Gastroesophageal sphincter (tissue), 3 donors: ENCODE results near the gene SLC30A2.

ENCODE experiments used
- EP300 ChIP-seq: sonication (generic); formaldehyde crosslinking; IDR thresholded peaks from one replicate; pipeline ENCODE4 v1.6.1; 2017; ENCODE audit warnings: antibody characterized with exemption, mild to moderate bottlenecking
- POLR2AphosphoS5 ChIP-seq: sonication (generic); formaldehyde crosslinking; IDR thresholded peaks from one replicate; pipeline ENCODE4 v1.6.1; 2017; ENCODE audit warnings: antibody characterized with exemption
- TF ChIP-seq, protein P1 (sequence below), 4 experiments: fragments of 200-600 bp in 2 of 4; fragments of 450-650 bp in 2 of 4; sonication (generic) in 1 of 4; IDR thresholded peaks; one replicate each; pipeline ENCODE4 v1.5.1; 2017 to 2019; ENCODE audit warnings: antibody characterized with exemption in 4 of 4, mild to moderate bottlenecking in 2 of 4, moderate library complexity in 2 of 4

DNA sequence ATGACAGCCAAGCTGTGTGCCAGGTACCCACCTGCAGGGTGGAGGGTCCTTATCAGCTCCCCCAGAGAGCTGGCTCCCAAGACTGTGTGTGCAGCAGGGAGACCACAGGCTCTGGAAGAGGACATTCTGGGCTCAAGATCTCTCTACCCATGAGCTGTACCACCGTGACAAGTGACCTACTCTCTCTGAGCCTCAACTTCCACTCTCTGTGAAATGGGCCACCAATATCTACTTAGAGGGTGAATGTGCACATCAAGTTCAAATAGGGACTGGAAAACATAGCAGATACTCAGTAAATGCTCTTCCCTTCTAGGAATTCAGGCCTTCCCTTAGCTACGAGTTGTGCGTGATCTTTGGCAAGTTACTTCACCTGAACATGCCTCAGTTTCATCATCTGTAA, 1.5 kb downstream of the SLC30A2 start:
- TF ChIP-seq, protein P1, sequence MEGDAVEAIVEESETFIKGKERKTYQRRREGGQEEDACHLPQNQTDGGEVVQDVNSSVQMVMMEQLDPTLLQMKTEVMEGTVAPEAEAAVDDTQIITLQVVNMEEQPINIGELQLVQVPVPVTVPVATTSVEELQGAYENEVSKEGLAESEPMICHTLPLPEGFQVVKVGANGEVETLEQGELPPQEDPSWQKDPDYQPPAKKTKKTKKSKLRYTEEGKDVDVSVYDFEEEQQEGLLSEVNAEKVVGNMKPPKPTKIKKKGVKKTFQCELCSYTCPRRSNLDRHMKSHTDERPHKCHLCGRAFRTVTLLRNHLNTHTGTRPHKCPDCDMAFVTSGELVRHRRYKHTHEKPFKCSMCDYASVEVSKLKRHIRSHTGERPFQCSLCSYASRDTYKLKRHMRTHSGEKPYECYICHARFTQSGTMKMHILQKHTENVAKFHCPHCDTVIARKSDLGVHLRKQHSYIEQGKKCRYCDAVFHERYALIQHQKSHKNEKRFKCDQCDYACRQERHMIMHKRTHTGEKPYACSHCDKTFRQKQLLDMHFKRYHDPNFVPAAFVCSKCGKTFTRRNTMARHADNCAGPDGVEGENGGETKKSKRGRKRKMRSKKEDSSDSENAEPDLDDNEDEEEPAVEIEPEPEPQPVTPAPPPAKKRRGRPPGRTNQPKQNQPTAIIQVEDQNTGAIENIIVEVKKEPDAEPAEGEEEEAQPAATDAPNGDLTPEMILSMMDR (IDR thresholded peaks at IDR 0.05): no peak
- TF ChIP-seq POLR2AphosphoS5 (no peak), EP300 (no peak)
